ENCODE results near the gene COL25A1.

The COL25A1 gene

GRCh38 chr4:109207061-109207460 is 95.4 kb downstream of the COL25A1 start:
- no peak for DNase-seq (ENCODE audit: low spot score)
- no peak for TF ChIP-seq CTCF (IDR thresholded peaks at IDR 0.05; ENCODE audit: extremely low read depth, insufficient read depth, missing control alignments)
- in situ Hi-C loops (cut with MboI; ENCODE audit: low pct_unique_long_range_greater_than_20kb, low sequenced_read_pairs, unreplicated experiment) = no loop called here

GRCh38 chr4:109206620-109207019 is 95.8 kb downstream of the COL25A1 start:
- in situ Hi-C loops (cut with MboI; ENCODE audit: low pct_unique_long_range_greater_than_20kb, low sequenced_read_pairs, unreplicated experiment) = no loop called here
- DNase-seq (ENCODE audit: low spot score) = no peak
- TF ChIP-seq CTCF (IDR thresholded peaks at IDR 0.05; ENCODE audit: extremely low read depth, insufficient read depth, missing control alignments) = no peak

- DNase-seq (ENCODE audit: low spot score) = no peak
- no peak for TF ChIP-seq CTCF (IDR thresholded peaks at IDR 0.05; ENCODE audit: extremely low read depth, insufficient read depth, missing control alignments)
- in situ Hi-C loops (cut with MboI; ENCODE audit: low pct_unique_long_range_greater_than_20kb, low sequenced_read_pairs, unreplicated experiment) = no loop called here
Observed at GRCh38 chr4:109205186-109205585, 97.3 kb downstream of the COL25A1 start.

GRCh38 chr4:109199585-109199984 is 102.9 kb downstream of the COL25A1 start:
- in situ Hi-C loops (cut with MboI; ENCODE audit: low pct_unique_long_range_greater_than_20kb, low sequenced_read_pairs, unreplicated experiment) = no loop called here
- TF ChIP-seq CTCF (IDR thresholded peaks at IDR 0.05; ENCODE audit: extremely low read depth, insufficient read depth, missing control alignments) = no peak
- DNase-seq (ENCODE audit: low spot score) = no peak

- in situ Hi-C loops (cut with MboI; ENCODE audit: low pct_unique_long_range_greater_than_20kb, low sequenced_read_pairs, unreplicated experiment) = no loop called here
- TF ChIP-seq CTCF (IDR thresholded peaks at IDR 0.05; ENCODE audit: extremely low read depth, insufficient read depth, missing control alignments) = no peak
Observed at GRCh38 chr4:109195646-109196045, 106.8 kb downstream of the COL25A1 start.

GRCh38 chr4:109191216-109191615 is 111.2 kb downstream of the COL25A1 start:
- DNase-seq (ENCODE audit: low spot score) = no peak
- in situ Hi-C loops (cut with MboI; ENCODE audit: low pct_unique_long_range_greater_than_20kb, low sequenced_read_pairs, unreplicated experiment) = no loop called here
- TF ChIP-seq CTCF (IDR thresholded peaks at IDR 0.05; ENCODE audit: extremely low read depth, insufficient read depth, missing control alignments) = no peak

More at GRCh38 chr4:109195646-109196045, 106.8 kb downstream of the COL25A1 start:
- no peak for DNase-seq (ENCODE audit: low spot score)

GRCh38 chr4:109186458-109186945 is 116.0 kb downstream of the COL25A1 start:
- in situ Hi-C loops (cut with MboI; ENCODE audit: low pct_unique_long_range_greater_than_20kb, low sequenced_read_pairs, unreplicated experiment) = no loop called here
- TF ChIP-seq CTCF (IDR thresholded peaks at IDR 0.05; ENCODE audit: extremely low read depth, insufficient read depth, missing control alignments) = no peak
- no peak for DNase-seq (ENCODE audit: low spot score)

Measured in GM13977 (cell line).